ENCODE measurements around the gene PALMD.

PALMD gene

GRCh38 chr1:99704356-99704816 lies 58.5 kb downstream of the PALMD start:
- no peak for DNase-seq

GRCh38 chr1:99705385-99705784 lies 59.5 kb downstream of the PALMD start:
- no peak for DNase-seq

- peak; percentile 46 for DNase-seq
These were observed 61.7 kb downstream of the PALMD start for GRCh38 chr1:99707535-99708142.

- no peak for DNase-seq
These were observed 65.1 kb downstream of the PALMD start for GRCh38 chr1:99710994-99711393.

GRCh38 chr1:99713006-99713405 lies 67.1 kb downstream of the PALMD start:
- no peak for DNase-seq

GRCh38 chr1:99717005-99717404 lies 71.1 kb downstream of the PALMD start:
- no peak for DNase-seq

- no peak for DNase-seq
These were observed 77.3 kb downstream of the PALMD start for GRCh38 chr1:99723251-99723650.

- DNase-seq: no peak
These were observed 80.1 kb downstream of the PALMD start for GRCh38 chr1:99725996-99726395.

- no peak for DNase-seq
These were observed 80.5 kb downstream of the PALMD start for GRCh38 chr1:99726407-99726806.

- no peak for DNase-seq
These were observed 80.9 kb downstream of the PALMD start for GRCh38 chr1:99726818-99727217.

- DNase-seq: no peak
These were observed 81.8 kb downstream of the PALMD start for GRCh38 chr1:99727575-99728185.

- no peak for DNase-seq
These were observed 82.8 kb downstream of the PALMD start for GRCh38 chr1:99728494-99729235.

GRCh38 chr1:99731384-99731783 lies 85.5 kb downstream of the PALMD start:
- no peak for DNase-seq

- no peak for DNase-seq
These were observed 89.9 kb downstream of the PALMD start for GRCh38 chr1:99735852-99736251.

- peak; percentile 42 for DNase-seq
These were observed 91.1 kb downstream of the PALMD start for GRCh38 chr1:99737016-99737415.

GRCh38 chr1:99738858-99739465 lies 93.0 kb downstream of the PALMD start:
- no peak for DNase-seq

- no peak for DNase-seq
These were observed 94.2 kb downstream of the PALMD start for GRCh38 chr1:99740141-99740540.
